Pulmonary artery endothelial cell (primary cell): ENCODE data around the gene FRAS1. TPM values are rescaled to one million over a fixed set of nuclear protein-coding genes. Genes with fewer than 3 reads are reported as not detected.
"Not testable (repeated sequence)": the region's sequence is repeated elsewhere in the genome, so short reads cannot be mapped to it uniquely, and the experiment has no call there.

Experiments used
- DNase-seq: peaks from one replicate; pipeline ENCODE4 v3.0.0-alpha.2; 2011; ENCODE audit warnings: low read depth, low spot score
- total RNA-seq: library from RNA; depleted of rRNA; stranded (reverse); fragments of >200 nt; gene quantifications from 2 replicates; pipeline ENCODE4 v1.2.3, GENCODE V29; 2014

The FRAS1 gene
- total RNA-seq, 1 donor from 2014 or later, result 8.6 TPM

DNA sequence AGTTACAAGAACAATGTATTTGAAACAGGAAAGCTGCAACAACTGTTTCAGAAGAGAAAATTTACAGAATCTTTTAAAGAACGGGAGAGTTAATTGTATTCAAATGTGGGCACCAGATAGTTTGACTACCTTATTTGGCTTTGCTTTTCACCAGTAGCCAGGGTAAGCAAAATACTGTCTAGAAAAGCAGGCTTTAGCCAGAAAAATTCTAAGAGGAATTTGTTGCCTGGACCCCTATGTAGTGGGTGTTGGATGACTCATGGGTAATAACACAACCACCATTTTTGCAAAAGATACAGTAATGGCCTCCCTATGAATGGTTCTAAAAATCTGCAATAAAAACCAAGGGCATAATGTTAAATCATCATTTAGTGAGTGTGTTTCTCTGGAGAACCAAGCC, 261.0 kb downstream of the FRAS1 start:
- DNase-seq, result no peak

DNA sequence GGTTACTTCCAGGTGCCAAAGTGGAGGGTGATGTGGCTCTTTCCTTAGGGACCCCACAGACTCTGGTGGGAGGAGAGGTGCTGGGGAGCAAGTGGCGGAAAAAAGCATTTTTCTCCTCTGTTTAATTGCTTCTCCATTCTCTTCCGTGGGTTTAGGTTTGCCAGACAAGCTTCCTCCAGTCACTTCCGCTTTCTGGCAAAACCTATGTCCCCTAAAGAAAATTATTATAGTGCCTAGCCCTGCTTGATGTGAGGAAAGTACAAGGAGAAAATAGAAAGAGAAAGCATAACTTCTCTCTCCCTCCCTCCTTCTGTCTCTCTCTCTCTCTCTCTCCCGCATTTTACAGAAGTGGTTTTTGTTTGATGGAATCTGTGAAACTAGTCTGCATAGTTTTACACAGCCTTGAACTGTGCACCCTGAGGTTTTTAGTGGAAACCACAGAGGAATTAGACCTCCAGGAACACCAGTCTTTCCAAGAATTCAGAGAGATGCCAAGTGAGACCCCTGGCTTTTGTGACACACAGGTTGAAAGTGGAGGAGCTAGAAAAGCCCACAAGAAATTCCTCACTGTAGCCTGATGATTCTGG, 263.3 kb downstream of the FRAS1 start:
- no peak for DNase-seq

DNA sequence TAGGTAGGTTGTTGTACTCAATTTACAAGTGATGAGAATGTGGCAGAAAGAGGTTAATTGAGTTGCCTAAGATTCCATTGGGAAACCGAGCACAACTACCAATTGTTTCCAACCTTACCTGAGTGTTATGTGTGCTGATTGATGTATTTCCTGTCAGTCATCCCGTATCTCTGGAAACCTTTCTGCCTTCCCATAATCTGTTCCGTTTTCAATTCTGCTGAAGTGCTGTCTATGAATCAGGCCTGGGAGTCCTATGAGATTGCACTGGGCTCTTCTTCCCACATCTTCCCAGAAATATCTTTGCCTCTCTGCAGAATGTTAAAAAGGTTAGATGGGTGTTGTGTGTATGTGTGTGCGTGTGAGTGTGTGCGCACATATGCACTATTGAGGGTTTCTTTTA, 264.9 kb downstream of the FRAS1 start:
- no peak for DNase-seq

DNA sequence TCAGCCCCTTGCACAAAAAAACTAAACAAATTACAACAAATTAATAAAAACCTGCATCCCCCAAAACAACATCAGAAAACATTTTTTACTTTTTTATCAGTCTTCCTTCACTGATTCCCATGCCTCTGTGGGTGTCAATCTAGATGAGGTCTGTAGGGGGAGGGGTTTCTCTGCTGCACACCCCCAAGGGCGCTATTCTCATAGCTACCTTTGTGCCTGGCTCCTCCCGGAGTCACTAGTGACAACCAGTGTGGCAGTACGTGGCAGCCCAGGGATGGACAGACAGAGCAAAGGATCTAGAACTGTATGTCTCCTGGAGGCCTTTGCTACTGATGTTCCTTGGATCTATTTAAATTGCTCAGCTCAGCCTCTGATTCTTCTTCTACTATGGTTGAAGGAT, 266.3 kb downstream of the FRAS1 start:
- no peak for DNase-seq

DNA sequence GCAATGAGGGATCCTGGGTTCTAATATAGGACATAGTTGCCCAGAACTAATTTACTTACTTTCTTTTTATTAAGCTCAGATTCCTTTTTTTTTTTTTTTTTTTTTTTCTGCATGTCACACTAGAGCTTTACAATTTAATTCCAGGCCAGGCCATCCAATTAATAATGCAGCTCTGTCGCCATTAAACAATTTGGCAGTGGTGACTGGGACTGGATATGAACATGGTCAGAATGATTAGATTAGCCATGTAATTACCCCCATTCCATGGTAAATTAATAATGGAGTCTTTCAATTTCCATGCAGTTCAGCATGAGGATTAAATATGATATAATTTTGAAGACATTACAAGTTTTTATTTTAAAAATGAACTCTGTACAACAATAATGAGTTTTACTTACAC, 267.5 kb downstream of the FRAS1 start:
- no peak for DNase-seq

DNA sequence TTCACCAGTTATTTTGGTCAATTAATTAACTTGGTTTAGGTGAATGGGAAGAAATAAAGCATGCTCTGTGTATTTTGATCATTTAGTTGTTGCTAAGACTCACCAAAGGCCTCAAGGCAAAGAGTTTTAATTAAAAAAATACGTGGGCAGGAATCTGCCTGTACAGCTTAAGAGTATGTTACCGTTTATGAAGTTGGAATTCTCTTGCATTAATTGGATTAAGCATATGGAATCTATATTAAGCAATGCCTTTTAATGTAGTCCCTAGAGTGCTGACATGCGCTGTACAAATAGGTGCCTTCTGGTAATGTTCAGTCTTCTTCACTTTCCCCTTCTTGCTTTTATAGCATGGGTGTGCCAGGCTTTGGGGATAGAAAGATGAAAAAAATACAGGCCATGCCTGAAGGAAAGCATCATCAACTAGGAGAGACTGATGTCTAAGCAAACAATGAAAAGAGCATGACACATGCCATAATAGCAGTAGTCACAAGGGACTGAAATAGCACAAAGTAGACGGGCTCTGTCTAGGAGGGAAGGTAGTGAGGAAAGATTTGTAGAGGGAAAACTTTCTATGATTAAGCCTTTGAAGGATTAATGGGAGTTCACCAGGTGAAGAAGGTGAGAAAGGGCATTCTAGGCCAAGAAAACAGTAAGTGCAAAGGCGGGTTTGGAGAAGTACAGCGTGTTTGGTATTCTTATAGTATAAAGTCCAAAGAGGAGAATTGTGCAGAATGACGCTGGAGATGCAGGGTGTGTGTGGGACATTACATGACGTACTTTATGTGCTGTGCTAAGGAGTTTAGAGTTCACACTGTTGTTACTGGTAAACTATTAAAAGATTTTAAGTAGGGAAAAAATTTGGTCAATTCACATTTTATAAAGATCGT, 268.4 kb downstream of the FRAS1 start:
- no peak for DNase-seq

DNA sequence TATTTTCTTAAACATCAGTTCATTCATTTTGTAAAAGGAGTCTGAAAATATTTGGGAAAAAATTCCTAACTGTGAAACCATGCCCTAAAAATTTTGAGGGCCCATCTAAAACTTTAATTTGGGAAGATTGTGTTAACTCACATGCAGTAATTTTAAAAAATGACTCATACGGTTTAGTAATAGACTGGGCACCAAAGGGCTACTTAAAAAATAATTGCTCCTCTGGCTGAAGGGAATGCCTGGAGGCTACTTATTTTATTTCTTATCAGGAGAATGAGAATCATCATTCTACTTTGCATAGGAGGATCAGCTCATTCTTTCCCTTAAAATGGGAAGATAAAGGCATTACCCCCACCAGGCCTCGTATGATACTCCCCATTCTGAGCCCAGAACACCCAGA, 271.5 kb downstream of the FRAS1 start:
- not testable (repeated sequence) for DNase-seq

DNA sequence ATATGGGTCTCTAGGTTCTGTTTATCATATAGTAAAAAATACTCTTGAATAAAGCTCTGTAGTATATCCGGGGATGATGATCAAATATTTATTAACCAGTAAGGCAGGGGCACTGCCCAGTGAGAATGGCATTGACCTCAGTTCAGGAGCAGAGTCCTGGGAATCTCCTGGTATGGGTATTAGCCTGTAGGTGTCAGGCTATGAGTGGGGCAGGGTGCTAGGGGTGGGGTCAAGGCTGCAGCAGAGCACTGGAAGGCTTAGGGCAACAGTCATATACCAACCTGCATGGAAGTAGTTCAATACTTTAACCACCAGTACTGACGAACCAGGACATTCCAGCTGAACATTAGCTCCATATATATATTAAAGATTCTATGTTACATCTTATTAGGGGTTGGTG, 274.1 kb downstream of the FRAS1 start:
- no peak for DNase-seq

DNA sequence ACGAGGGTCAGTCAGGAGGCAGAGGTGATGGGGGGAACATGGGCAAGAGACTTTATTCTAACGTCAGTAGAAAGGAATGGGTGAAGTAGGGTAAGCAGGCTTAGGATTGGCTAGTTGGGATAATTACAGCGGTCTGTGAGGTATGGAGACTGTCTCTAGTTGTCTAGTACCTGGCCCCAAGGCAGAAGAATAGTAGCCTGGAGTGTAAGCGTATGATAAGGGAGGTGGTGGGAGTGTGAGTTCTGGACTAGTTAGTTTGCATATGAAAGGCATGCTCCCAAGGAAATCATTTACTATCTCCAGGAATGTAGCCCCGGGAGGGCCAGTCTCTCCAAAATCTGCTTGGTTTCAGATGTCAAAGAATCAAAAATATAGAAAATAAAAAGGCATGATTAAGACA, 274.8 kb downstream of the FRAS1 start:
- DNase-seq, result no peak

DNA sequence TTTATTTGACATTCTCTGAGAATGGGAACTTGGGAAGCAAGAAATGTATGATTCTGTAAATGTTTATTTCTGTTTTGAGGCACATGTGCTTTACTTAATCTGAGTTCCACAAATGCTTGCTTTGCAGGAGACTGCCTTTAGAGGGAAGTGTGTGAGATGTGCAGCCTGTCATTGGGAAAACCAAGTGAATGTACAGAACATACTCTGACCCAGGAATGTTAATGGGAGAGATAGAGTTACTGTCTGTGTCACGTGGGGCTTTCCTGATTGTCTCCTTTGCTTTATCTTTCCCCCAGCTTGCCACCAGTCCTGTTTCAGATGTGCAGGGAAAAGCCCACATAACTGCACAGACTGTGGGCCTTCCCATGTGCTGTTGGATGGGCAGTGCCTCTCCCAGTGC, 275.9 kb downstream of the FRAS1 start:
- no peak for DNase-seq

DNA sequence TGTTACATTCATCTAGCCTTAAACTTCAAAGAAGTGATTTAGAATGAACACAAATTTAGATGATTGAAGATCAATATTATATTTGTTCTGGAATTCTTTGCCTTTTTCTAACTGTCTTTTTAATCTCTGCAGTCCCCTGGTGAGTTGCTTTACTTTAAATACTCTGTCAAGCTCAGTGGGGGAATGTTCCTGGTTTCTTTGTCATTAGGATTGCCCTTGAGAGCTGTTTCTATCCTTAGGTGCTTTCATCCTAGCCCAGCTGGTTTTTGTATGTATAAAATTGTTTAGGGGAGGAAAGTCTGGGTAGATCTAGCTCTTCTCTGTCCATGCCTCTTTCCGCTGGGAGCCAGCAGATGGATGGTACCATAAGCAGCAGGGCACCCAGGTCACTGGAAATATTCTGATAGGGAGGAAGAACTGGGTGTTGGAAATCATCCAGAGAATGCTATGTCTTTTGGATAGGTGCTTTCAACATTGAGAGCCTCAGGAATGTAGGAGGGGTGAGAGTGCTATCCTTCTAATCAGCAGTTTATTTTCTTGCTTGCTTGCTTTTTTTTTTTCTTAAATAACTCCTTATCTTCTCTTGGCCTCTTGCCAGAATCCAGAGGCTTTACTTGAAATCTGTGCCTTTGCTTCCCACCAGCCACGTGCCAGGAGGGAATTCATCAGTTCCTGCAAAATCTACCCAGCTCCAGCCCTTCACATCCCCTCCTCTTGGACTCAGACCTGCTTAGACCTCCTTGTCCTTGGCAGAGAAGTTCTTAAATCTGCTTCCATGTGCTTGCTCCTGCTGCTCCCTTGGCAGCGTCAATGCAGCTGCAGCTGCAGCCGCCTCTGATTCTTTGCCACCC, 279.2 kb downstream of the FRAS1 start:
- no peak for DNase-seq

DNA sequence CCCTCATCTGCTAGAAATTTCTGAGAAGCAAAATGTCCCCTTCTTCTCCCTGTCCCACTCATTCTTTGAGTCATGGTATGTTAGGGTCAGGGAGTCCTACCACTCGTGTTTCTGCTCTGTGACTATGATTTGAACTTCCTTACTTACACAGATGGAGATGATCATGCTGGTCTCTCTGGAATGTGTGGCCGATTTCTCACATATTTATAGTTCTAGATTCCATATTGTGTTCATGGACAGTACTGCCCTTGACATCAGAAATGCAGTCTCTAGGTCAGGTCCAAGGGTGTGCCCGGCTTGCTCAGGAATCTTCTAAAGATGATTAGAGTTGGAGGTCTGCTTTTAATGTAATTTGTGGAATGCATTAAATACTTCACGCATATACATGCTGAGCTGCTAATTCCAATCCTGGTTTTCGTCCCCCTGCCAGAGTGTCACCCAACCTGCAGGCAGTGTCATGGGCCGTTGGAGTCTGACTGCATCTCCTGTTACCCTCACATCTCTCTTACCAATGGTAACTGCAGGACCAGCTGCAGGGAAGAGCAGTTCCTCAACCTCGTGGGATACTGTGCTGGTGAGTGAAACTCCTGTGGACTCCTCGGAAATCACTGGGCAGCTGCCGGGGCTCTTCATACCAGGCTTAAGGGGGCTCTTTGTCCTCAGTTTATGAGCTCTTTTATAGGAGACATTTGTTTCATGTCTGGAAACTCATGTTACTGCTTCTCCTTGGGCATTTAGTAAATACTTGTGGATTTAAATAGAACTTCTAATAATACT, 280.3 kb downstream of the FRAS1 start:
- no peak for DNase-seq

DNA sequence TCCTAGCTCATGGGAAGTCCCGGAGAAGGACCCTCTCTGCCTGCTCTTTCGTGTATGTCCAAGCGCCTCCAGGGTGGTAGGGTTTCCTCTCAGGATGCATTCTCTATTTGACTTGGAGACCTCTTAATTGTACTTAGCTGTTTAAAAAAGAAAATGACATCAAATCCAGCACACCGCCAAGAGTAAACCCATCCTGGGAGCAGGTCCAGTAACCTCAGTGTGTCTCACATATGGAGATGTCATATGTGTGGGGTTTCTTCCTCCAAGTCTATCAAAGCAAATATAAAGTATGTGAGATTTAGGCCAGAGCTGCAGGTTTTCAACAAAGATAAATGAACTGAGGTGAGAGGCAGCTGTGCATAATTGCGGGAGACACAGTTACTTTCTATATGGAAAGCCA, 285.0 kb downstream of the FRAS1 start:
- no peak for DNase-seq

DNA sequence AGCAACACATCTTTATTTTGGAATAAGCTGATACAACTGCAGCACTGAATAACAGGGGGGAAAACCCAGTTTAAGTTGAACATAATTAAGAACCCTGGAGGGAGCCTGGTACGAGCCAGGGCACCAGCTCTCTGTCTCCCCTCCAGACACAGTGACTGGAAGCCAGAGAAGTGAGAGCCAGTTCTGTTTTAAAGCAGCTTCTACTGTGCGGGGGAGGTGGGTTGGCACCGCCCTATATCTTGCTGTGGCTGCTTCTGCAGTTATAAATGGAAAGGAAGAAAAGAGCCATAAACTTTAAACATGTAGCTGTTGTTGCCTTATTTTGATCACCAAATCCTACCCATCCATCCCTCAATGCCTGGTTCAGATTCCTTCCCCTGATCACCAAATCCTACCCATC, 286.6 kb downstream of the FRAS1 start:
- no peak for DNase-seq

DNA sequence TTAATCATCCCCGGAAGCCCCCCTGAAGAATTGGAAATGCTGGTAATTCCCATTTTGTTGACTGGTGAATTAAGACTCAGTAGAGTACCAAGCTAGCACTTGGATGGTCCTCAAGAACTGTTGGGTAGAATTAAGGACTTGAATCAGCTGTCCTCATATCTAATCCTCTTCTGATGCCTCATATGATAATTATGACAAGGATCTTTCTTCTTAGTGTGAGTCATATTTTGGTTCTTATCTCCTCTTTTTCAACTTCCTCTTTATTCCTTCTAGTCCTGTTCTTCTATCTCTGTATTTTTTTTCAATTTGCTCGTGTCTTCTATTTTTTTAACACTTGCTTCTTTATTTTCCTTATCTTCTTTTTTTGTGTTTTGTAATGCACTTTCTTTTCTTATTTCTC, 288.1 kb downstream of the FRAS1 start:
- DNase-seq, result no peak

DNA sequence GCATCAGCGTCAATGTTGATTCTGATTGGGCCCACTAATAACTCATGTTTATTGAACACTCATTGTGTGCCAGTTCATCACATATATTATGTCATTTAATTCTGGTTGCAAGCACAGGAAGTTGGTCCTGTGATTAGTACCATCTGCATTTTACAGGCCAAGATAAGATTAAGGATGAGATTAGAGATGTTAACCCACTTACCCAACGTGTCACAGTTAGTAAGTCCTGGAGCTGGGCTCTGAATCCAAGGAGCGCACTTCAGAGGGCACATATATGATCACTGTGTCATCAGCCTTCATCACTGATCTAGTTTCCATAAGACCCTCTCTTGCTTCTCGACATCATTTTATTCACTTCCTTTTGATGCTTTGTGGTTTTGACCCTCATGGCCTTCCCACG, 289.1 kb downstream of the FRAS1 start:
- DNase-seq, result no peak

DNA sequence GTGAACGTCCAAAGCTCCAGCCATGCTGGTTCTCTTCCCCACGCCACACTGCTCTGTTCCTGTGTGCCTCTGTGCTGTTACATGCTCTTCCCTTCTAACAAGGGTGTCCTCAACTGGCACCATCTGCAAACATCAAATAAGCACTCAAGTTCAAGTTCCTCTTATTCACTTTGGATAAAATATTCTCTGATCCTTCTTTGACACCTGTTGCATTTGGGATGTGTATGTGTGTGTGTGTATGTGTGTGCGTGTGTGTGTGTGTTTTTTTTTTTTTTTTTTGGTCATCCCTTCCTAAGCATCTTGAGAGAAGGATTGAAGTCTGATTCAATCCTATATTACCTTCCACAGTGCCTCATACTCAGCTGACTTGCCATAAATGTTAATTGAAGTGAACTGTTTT, 290.4 kb downstream of the FRAS1 start:
- DNase-seq, result no peak

DNA sequence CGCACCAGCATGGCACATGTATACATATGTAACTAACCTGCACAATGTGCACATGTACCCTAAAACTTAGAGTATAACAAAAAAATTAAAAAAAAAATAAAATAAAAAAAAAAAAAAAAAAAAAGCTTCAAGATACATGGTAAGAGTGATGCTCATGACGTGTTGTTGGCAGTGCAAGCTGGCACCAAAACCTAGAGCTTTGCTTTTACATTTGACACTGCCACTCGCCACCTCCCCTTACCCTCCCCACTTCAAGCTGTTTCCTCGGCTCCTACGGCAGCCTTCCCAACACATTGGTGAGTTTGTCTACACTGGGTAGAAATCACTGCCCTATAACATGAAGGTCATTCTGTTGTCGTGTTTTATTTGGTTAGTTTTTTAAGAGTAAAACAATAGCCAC, 296.8 kb downstream of the FRAS1 start:
- DNase-seq, result no peak

DNA sequence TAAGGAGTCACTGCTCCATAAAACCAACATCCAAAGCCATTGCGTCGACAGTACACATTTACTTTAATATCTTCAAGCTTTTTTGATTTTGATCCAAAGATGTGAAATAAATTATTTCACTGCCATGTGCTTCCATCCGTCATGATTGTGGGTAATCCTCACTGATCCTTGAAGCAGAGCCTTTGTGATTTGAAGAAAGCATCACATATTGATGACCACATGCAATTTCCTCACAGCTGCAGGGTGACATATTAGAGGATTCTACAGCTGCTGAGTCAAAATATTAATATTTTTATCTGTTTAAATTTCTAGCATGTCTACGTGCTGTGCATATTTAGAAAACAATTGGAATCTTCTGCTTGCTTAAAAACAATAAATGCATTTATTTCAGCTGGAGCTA, 297.7 kb downstream of the FRAS1 start:
- DNase-seq, result no peak

DNA sequence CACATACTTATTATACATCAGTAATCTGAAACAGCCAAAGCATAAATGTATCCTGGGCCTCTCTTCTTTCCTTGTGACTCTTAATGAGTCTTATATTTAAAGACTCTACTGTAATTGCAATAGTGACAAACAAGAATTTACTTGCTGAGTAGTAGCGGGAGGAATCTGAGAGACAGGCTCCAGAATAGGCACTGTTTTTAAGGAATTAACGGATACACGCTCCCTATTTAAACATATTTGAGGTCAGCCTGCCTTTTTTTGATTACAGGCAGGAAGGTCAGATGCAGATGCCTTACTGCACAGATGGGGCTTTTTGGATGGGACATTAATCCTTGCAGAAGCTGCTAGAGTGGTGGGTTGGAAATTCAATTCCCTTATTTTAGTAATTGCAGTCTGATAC, 298.2 kb downstream of the FRAS1 start:
- DNase-seq, result no peak

DNA sequence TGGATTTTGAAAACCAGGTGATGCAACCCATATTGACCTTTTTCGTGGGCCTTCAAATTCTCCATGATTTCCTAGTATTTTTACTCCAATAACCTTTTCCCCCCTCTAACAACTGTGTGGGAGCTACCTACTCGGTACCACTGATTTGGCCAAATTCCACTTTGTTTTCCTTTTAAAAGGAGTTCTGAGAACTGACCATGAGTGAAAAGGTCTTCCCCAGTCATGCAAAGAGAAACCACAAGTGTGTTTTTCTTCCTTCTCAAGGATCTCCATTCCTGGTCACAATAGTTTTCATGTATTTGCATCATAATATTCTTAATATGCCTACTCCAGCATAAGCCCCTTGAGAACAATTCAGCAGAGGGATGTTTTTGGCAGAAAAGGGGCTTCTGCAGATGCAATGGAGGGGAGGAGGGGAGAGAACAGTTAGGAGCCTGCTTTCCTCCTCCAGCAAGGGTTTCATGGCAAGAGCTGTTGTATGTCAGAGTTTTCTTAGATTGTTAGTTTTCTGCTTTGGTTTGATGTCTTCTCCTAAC, 299.2 kb downstream of the FRAS1 start:
- DNase-seq, result no peak
